ENCODE measurements around the gene ZNF79. TPM values are rescaled to one million over a fixed set of nuclear protein-coding genes. Genes with fewer than 3 reads are reported as not detected.

The ZNF79 gene
- total RNA-seq, 4 donors from 2014 or later = 5.3 to 16.3 (median 12.7) TPM

- Histone ChIP-seq H3K27ac (no peak overlapping the region), H3K36me3 (peaks cover 0 to 100% of the 10 kb centered on the region in 2 donors)
- no peak for TF ChIP-seq POLR2AphosphoS5 (IDR thresholded peaks at IDR 0.05)
These were observed 67.3 kb downstream of the ZNF79 start for GRCh38 chr9:127491516-127491915.

GRCh38 chr9:127492616-127493015, 68.4 kb downstream of the ZNF79 start:
- WGBS, 2 donors (ENCODE audit: low coverage in 1 of 2) = 72% methylated on average over 3 of the region's 14 CpGs; no CpG with 5 or more reads in 1 of the 2 donors
- no peaks in the 10 kb centered on the region for H3K27me3 ChIP-seq
- no peak overlapping the region for H3K4me3 ChIP-seq
- no peak for ATAC-seq
- H3K36me3 ChIP-seq = peaks cover 0 to 100% of the 10 kb centered on the region in 2 donors
- H3K4me1 ChIP-seq = peaks cover 0 to 14% (median 0%) of the 10 kb centered on the region in 3 donors
- TF ChIP-seq EP300 (IDR thresholded peaks at IDR 0.05) = no peak
- TF ChIP-seq POLR2AphosphoS5 (IDR thresholded peaks at IDR 0.05) = no peak
- no peak for TF ChIP-seq POLR2A (IDR thresholded peaks at IDR 0.05)
- TF ChIP-seq CTCF (IDR thresholded peaks at IDR 0.05) = no peak
- no peak overlapping the region for H3K27ac ChIP-seq
- H3K9me3 ChIP-seq = no peaks in the 10 kb centered on the region

More at GRCh38 chr9:127491516-127491915, 67.3 kb downstream of the ZNF79 start:
- 81% methylated on average over 4 of the region's 10 CpGs; no CpG with 5 or more reads in 1 of the 2 donors for WGBS, 2 donors (ENCODE audit: low coverage in 1 of 2)
- Histone ChIP-seq H3K27me3 (no peaks in the 10 kb centered on the region), H3K9me3 (no peaks in the 10 kb centered on the region), H3K4me1 (peaks cover 0 to 14% (median 0%) of the 10 kb centered on the region in 3 donors), H3K4me3 (no peak overlapping the region)
- no peak for ATAC-seq

- no peak for ATAC-seq
- WGBS, 2 donors (ENCODE audit: low coverage in 1 of 2) = 73% methylated on average over 2 of the region's 22 CpGs; no CpG with 5 or more reads in 1 of the 2 donors
- TF ChIP-seq POLR2AphosphoS5 (IDR thresholded peaks at IDR 0.05) (no peak), EP300 (IDR thresholded peaks at IDR 0.05) (no peak), CTCF (IDR thresholded peaks at IDR 0.05) (no peak), POLR2A (IDR thresholded peaks at IDR 0.05) (no peak)
- H3K27me3 ChIP-seq = no peaks in the 10 kb centered on the region
- H3K4me1 ChIP-seq = peaks cover 0 to 14% (median 0%) of the 10 kb centered on the region in 3 donors
- no peak overlapping the region for H3K4me3 ChIP-seq
- peaks cover 0 to 99% of the 10 kb centered on the region in 2 donors for H3K36me3 ChIP-seq
- H3K27ac ChIP-seq = peak overlapping the region in 1 of 4 donors; percentile 17
- no peaks in the 10 kb centered on the region for H3K9me3 ChIP-seq
These were observed 69.6 kb downstream of the ZNF79 start for GRCh38 chr9:127493592-127494303.

GRCh38 chr9:127494304-127494702, 70.1 kb downstream of the ZNF79 start:
- H3K27me3 ChIP-seq = no peaks in the 10 kb centered on the region
- no peaks in the 10 kb centered on the region for H3K9me3 ChIP-seq
- TF ChIP-seq EP300 (IDR thresholded peaks at IDR 0.05) (no peak), POLR2A (IDR thresholded peaks at IDR 0.05) (no peak), POLR2AphosphoS5 (IDR thresholded peaks at IDR 0.05) (no peak), CTCF (IDR thresholded peaks at IDR 0.05) (no peak)
- peaks cover 0 to 93% of the 10 kb centered on the region in 2 donors for H3K36me3 ChIP-seq
- 70% methylated on average over 2 of the region's 9 CpGs; no CpG with 5 or more reads in 1 of the 2 donors for WGBS, 2 donors (ENCODE audit: low coverage in 1 of 2)
- no peak for ATAC-seq
- H3K27ac ChIP-seq = peak overlapping the region in 2 of 4 donors; percentile 17 to 59
- H3K4me1 ChIP-seq = peaks cover 0 to 14% (median 0%) of the 10 kb centered on the region in 3 donors
- no peak overlapping the region for H3K4me3 ChIP-seq

Small RNA genes within 50 kb of the gene (small RNA-seq; reads per million reads assigned to genes)
- 0 reads per million in 4 donors for gene RF00019
- 103 to 187 (median 121) reads per million in 4 donors for gene SNORA65

Other genes with a start within 250 kb of the ZNF79 start
- 10 to 100 TPM in 2 of 4 donors, 1 to 10 TPM in 2; 4.7 to 29.3 (median 11.3) TPM for gene GARNL3, start 159.6 kb upstream of the ZNF79 start, total RNA-seq
- 10 to 100 TPM; 23.7 to 40.2 (median 29.8) TPM for gene SLC2A8, start 27.2 kb upstream of the ZNF79 start, total RNA-seq
- gene RPL12, start 27.0 kb downstream of the ZNF79 start, total RNA-seq = 1,000 to 10,000 TPM in 3 of 4 donors, 100 to 1,000 TPM in 1; 879 to 2,906 (median 1,722) TPM
- gene LRSAM1, start 27.1 kb downstream of the ZNF79 start, total RNA-seq = 10 to 100 TPM; 15.5 to 26.5 (median 20.2) TPM
- 10 to 100 TPM; 25.7 to 47.0 (median 33.1) TPM for gene STXBP1, start 187.9 kb downstream of the ZNF79 start, total RNA-seq